Osteoblast (primary cell): ENCODE results near the gene R3HCC1L. TPM values are rescaled to one million over a fixed set of nuclear protein-coding genes. Genes with fewer than 3 reads are reported as not detected.

Experiments
- DNase-seq: peaks from one replicate; pipeline ENCODE4 v3.0.0; 2011; ENCODE audit warnings: low spot score, mixed read lengths; ENCODE audit not compliant: insufficient read length; ENCODE audit errors: missing footprints
- H2AFZ ChIP-seq: 2 replicates; pipeline ENCODE4 v1.6.0; 2011; ENCODE audit warnings: mild to moderate bottlenecking, low read length
- H3K27ac ChIP-seq: 2 replicates; pipeline ENCODE4 v1.5.1; 2011; ENCODE audit warnings: mild to moderate bottlenecking, low read depth, low read length, moderate library complexity
- H3K27me3 ChIP-seq: 2 replicates; pipeline ENCODE4 v1.6.0; 2012; ENCODE audit warnings: mild to moderate bottlenecking, control low read depth, inconsistent platforms, low read length, moderate library complexity; ENCODE audit not compliant: insufficient read depth
- H3K36me3 ChIP-seq: 2 replicates; pipeline ENCODE4 v1.5.1; 2011; ENCODE audit warnings: mild to moderate bottlenecking, low read length, control low read depth, moderate library complexity; ENCODE audit not compliant: insufficient read depth
- H3K4me1 ChIP-seq: 2 replicates; pipeline ENCODE4 v1.5.1; 2011; ENCODE audit warnings: mild to moderate bottlenecking, low read length, control low read depth, moderate library complexity; ENCODE audit not compliant: insufficient read depth
- H3K4me2 ChIP-seq: 2 replicates; pipeline ENCODE4 v1.6.0; 2011; ENCODE audit warnings: mild to moderate bottlenecking, low read length; ENCODE audit not compliant: insufficient read depth
- H3K4me3 ChIP-seq: fragments of 200-600 bp; sonication (generic); 3 replicates; pipeline ENCODE4 v1.5.1; 2012; ENCODE audit warnings: mild to moderate bottlenecking, low read length, inconsistent platforms; ENCODE audit not compliant: insufficient read depth
- H3K79me2 ChIP-seq: 2 replicates; pipeline ENCODE4 v1.6.0; 2012; ENCODE audit warnings: mild to moderate bottlenecking, low read length, control low read depth, inconsistent platforms; ENCODE audit not compliant: insufficient read depth
- H3K9me3 ChIP-seq: 2 replicates; pipeline ENCODE4 v1.5.1; 2011; ENCODE audit warnings: low read depth, low read length, control low read depth
- H4K20me1 ChIP-seq: 2 replicates; pipeline ENCODE4 v1.6.0; 2012; ENCODE audit warnings: mild to moderate bottlenecking, low read length, control low read depth; ENCODE audit not compliant: insufficient read depth
- CTCF ChIP-seq: IDR thresholded peaks from 2 replicates; pipeline ENCODE4 v1.5.1; 2011; ENCODE audit warnings: mild to moderate bottlenecking, low read depth, low read length, moderate library complexity; ENCODE audit errors: extremely low read depth
- total RNA-seq: library from RNA; depleted of rRNA; stranded (reverse); fragments of >200 nt; gene quantifications from 2 replicates; pipeline ENCODE4 v1.2.3, GENCODE V29; 2012

Gene R3HCC1L
- total RNA-seq, 1 donor: 15.9 TPM

DNA sequence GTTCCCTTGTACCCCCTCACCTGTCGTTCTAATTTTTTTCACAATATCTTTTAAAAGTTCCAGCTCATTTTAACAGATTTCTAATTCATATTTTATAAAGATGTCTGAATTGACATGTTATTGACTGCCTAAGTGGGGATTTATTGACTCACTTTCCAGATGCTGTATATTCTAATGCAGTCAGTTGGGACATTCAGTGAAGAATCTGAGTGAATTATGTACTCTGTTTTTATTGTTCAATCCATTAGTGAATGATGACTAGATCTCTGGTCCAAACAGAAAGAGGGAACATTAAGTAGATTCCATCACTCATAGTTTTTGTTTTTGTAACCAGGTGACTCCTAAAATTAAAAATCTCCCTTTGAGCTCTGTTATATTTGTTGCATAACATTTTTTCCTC, 79.3 kb downstream of the R3HCC1L start:
- Histone ChIP-seq H3K4me3 (no peak overlapping the region), H3K4me1 (no peaks in the 10 kb centered on the region), H3K4me2 (no peak overlapping the region), H4K20me1 (no peaks in the 10 kb centered on the region), H3K36me3 (no peaks in the 10 kb centered on the region), H3K27me3 (no peaks in the 10 kb centered on the region), H3K79me2 (peaks cover 34% of the 10 kb centered on the region), H3K9me3 (no peaks in the 10 kb centered on the region), H2AFZ (no peak overlapping the region), H3K27ac (no peak overlapping the region)
- no peak for TF ChIP-seq CTCF
- no peak for DNase-seq

DNA sequence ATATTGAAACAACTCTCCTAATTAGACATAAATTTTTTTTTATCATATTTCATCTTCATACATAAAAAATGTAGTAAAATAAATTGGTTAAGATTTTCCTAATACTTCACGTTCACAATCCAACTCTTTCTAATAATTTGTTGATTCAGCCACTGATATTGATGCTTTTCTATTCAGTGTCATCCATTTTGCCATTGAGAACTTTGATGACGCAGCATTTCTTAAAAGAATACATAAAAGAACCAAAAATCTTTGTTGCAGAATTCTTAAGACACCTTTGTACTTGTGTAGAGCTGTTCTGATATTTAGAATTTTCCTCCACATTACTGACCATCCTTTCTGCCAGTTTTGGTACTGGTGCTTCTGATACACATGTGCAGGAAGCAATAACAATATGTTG, 80.9 kb downstream of the R3HCC1L start:
- H3K4me3 ChIP-seq: no peak overlapping the region
- H4K20me1 ChIP-seq: peaks cover 4% of the 10 kb centered on the region
- no peaks in the 10 kb centered on the region for H3K36me3 ChIP-seq
- no peak overlapping the region for H3K4me2 ChIP-seq
- no peaks in the 10 kb centered on the region for H3K27me3 ChIP-seq
- no peak overlapping the region for H3K27ac ChIP-seq
- H3K79me2 ChIP-seq: peaks cover 48% of the 10 kb centered on the region
- H2AFZ ChIP-seq: no peak overlapping the region
- no peaks in the 10 kb centered on the region for H3K4me1 ChIP-seq
- no peak for TF ChIP-seq CTCF
- no peak for DNase-seq
- H3K9me3 ChIP-seq: no peaks in the 10 kb centered on the region

DNA sequence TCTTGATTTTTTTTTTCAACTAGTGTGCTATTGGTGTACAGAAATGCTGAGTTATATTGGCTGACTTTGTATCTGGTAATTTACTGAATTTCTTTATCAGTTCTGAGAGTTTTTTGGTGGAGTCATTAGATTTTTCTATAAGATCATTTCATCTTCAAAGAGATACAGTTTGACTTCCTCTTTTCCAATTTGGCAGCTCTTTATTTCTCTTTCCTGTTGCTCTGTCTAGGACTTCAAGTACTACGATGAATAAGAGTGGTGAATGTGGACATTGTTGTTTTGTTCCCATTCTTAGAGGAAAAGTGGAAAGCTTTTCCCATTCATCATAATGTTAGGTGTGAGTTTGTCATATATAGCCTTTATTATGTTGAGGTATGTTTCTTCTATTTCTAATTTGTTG, 83.3 kb downstream of the R3HCC1L start:
- H3K36me3 ChIP-seq: no peaks in the 10 kb centered on the region
- H3K27me3 ChIP-seq: no peaks in the 10 kb centered on the region
- H3K4me3 ChIP-seq: no peak overlapping the region
- no peak overlapping the region for H3K4me2 ChIP-seq
- H3K79me2 ChIP-seq: peaks cover 42% of the 10 kb centered on the region
- H2AFZ ChIP-seq: no peak overlapping the region
- no peak for DNase-seq
- H3K27ac ChIP-seq: no peak overlapping the region
- no peaks in the 10 kb centered on the region for H3K4me1 ChIP-seq
- no peaks in the 10 kb centered on the region for H3K9me3 ChIP-seq
- peaks cover 4% of the 10 kb centered on the region for H4K20me1 ChIP-seq
- no peak for TF ChIP-seq CTCF

- no peak overlapping the region for H3K4me3 ChIP-seq
- peaks cover 14% of the 10 kb centered on the region for H3K4me1 ChIP-seq
- no peak overlapping the region for H2AFZ ChIP-seq
- H3K79me2 ChIP-seq: peaks cover 41% of the 10 kb centered on the region
- no peak for TF ChIP-seq CTCF
- H3K36me3 ChIP-seq: no peaks in the 10 kb centered on the region
- peak overlapping the region; percentile 48 for H3K27ac ChIP-seq
- H3K27me3 ChIP-seq: no peaks in the 10 kb centered on the region
- H4K20me1 ChIP-seq: peaks cover 22% of the 10 kb centered on the region
- no peak for DNase-seq
- H3K4me2 ChIP-seq: no peak overlapping the region
- H3K9me3 ChIP-seq: no peaks in the 10 kb centered on the region
These were observed 89.4 kb downstream of the R3HCC1L start for GRCh38 chr10:98223874-98224273.
